HG02981 (cell line): Measurements from ENCODE around the gene NTRK3.

Experiments
- ATAC-seq: cut with Tn5 transposase; IDR thresholded peaks from one replicate; pipeline ENCODE4 v1.9.1; 2021; ENCODE audit warnings: mild to moderate bottlenecking, moderate library complexity; ENCODE audit not compliant: unreplicated experiment

Gene NTRK3

GRCh38 chr15:88006146-88006545 is 250.4 kb downstream of the NTRK3 start:
- no peak for ATAC-seq

GRCh38 chr15:88004399-88004798 is 252.1 kb downstream of the NTRK3 start:
- no peak for ATAC-seq

GRCh38 chr15:88003541-88004327 is 252.8 kb downstream of the NTRK3 start:
- no peak for ATAC-seq

- ATAC-seq: no peak
Measured at GRCh38 chr15:88002706-88003105, 253.8 kb downstream of the NTRK3 start.

GRCh38 chr15:87998630-87999029 is 257.9 kb downstream of the NTRK3 start:
- ATAC-seq: no peak

- ATAC-seq: no peak
Measured at GRCh38 chr15:87986776-87987175, 269.8 kb downstream of the NTRK3 start.

GRCh38 chr15:87985451-87985850 is 271.1 kb downstream of the NTRK3 start:
- no peak for ATAC-seq

GRCh38 chr15:87981969-87982368 is 274.6 kb downstream of the NTRK3 start:
- no peak for ATAC-seq

- no peak for ATAC-seq
Measured at GRCh38 chr15:87977907-87978306, 278.6 kb downstream of the NTRK3 start.

GRCh38 chr15:87976552-87976951 is 280.0 kb downstream of the NTRK3 start:
- no peak for ATAC-seq

GRCh38 chr15:87973501-87974215 is 282.9 kb downstream of the NTRK3 start:
- no peak for ATAC-seq

- no peak for ATAC-seq
Measured at GRCh38 chr15:87971076-87971475, 285.5 kb downstream of the NTRK3 start.

- no peak for ATAC-seq
Measured at GRCh38 chr15:87967951-87968350, 288.6 kb downstream of the NTRK3 start.

GRCh38 chr15:87965304-87965703 is 291.2 kb downstream of the NTRK3 start:
- ATAC-seq: no peak

- ATAC-seq: no peak
Measured at GRCh38 chr15:87962428-87962827, 294.1 kb downstream of the NTRK3 start.

- no peak for ATAC-seq
Measured at GRCh38 chr15:87961851-87962420, 294.6 kb downstream of the NTRK3 start.

GRCh38 chr15:87959662-87960061 is 296.9 kb downstream of the NTRK3 start:
- ATAC-seq: no peak

GRCh38 chr15:87959080-87959479 is 297.5 kb downstream of the NTRK3 start:
- ATAC-seq: no peak

GRCh38 chr15:87955284-87955909 is 301.1 kb downstream of the NTRK3 start:
- no peak for ATAC-seq

GRCh38 chr15:87954793-87955192 is 301.7 kb downstream of the NTRK3 start:
- no peak for ATAC-seq

GRCh38 chr15:87952736-87953287 is 303.7 kb downstream of the NTRK3 start:
- no peak for ATAC-seq
